COLO829 (cell line): ENCODE results near the gene SPHK2.
"Not testable (repeated sequence)": the region's sequence is repeated elsewhere in the genome, so short reads cannot be mapped to it uniquely, and the experiment has no call there.

Experiments
- DNase-seq: peaks from one replicate; pipeline ENCODE4 v3.0.0; 2012; ENCODE audit warnings: low spot score

Gene SPHK2

GRCh38 chr19:48618916-48619691 is at the start of gene SPHK2, which contains the start of gene RPL18:
Gene SPHK2, plus strand, starts transcription at chr19:48619506. Its CDS starts 1,009 bp downstream, at chr19:48620515.
Gene RPL18, minus strand, starts transcription at chr19:48619178. Its CDS starts 35 bp downstream, at chr19:48619143.
- DNase-seq, result peak; percentile 100

- DNase-seq, result no peak
Measured at GRCh38 chr19:48569814-48570213, 49.5 kb upstream of the SPHK2 start.

- no peak for DNase-seq
Measured at GRCh38 chr19:48571378-48572162, 47.7 kb upstream of the SPHK2 start.

- no peak for DNase-seq
Measured at GRCh38 chr19:48573163-48573505, 46.2 kb upstream of the SPHK2 start.

GRCh38 chr19:48575931-48576622 is 43.2 kb upstream of the SPHK2 start:
- no peak for DNase-seq

GRCh38 chr19:48577908-48578307 is 41.4 kb upstream of the SPHK2 start:
- not testable (repeated sequence) for DNase-seq

- no peak for DNase-seq
Measured at GRCh38 chr19:48578891-48579290, 40.4 kb upstream of the SPHK2 start.

GRCh38 chr19:48582168-48582567 is 37.1 kb upstream of the SPHK2 start:
- no peak for DNase-seq

GRCh38 chr19:48587387-48587786 is 31.9 kb upstream of the SPHK2 start:
- no peak for DNase-seq

- DNase-seq, result peak; percentile 64
Measured at GRCh38 chr19:48588670-48589401, 30.5 kb upstream of the SPHK2 start.

GRCh38 chr19:48591021-48591420 is 28.3 kb upstream of the SPHK2 start:
- DNase-seq, result no peak

GRCh38 chr19:48595171-48595570 is 24.1 kb upstream of the SPHK2 start:
- DNase-seq, result no peak

GRCh38 chr19:48595833-48596232 is 23.5 kb upstream of the SPHK2 start:
- no peak for DNase-seq

GRCh38 chr19:48596237-48596636 is 23.1 kb upstream of the SPHK2 start:
- no peak for DNase-seq

GRCh38 chr19:48596679-48597465 is 22.4 kb upstream of the SPHK2 start:
- DNase-seq, result no peak

- DNase-seq, result no peak
Measured at GRCh38 chr19:48598996-48599700, 20.2 kb upstream of the SPHK2 start.

- DNase-seq, result no peak
Measured at GRCh38 chr19:48600679-48601417, 18.5 kb upstream of the SPHK2 start.

- no peak for DNase-seq
Measured at GRCh38 chr19:48603001-48603400, 16.3 kb upstream of the SPHK2 start.

- DNase-seq, result no peak
Measured at GRCh38 chr19:48603449-48603848, 15.9 kb upstream of the SPHK2 start.

GRCh38 chr19:48603850-48604249 is 15.5 kb upstream of the SPHK2 start:
- no peak for DNase-seq
